Left renal pelvis (tissue), 4 donors: ENCODE measurements around the gene ATP1B3. TPM values are rescaled to one million over a fixed set of nuclear protein-coding genes. Genes with fewer than 3 reads are reported as not detected.

Experiments
- polyA plus RNA-seq, 4 donors: library from polyadenylated mRNA; unstranded; fragments of 120-200 nt; gene quantifications; one replicate each; pipeline ENCODE4 v1.2.1, GENCODE V29; 2013; ENCODE audit not compliant: insufficient read length in 4 of 4

The ATP1B3 gene
- polyA plus RNA-seq, 4 donors, result 87.5 to 265 (median 182) TPM

Other genes starting within 250 kb of the ATP1B3 start
- 100 to 1,000 TPM in 3 of 4 donors, 10 to 100 TPM in 1; 90.0 to 115 (median 111) TPM for gene RNF7, start 138.3 kb upstream of the ATP1B3 start, polyA plus RNA-seq
- under 1 TPM; 0.06 to 0.26 (median 0.15) TPM for gene GRK7, start 113.2 kb upstream of the ATP1B3 start, polyA plus RNA-seq